Ovary (tissue), 9 donors: ENCODE results near the gene CAMTA1. TPM values are rescaled to one million over a fixed set of nuclear protein-coding genes. Genes with fewer than 3 reads are reported as not detected.
"Not testable (repeated sequence)": the region's sequence is repeated elsewhere in the genome, so short reads cannot be mapped to it uniquely, and the experiment has no call there.

ENCODE experiments used
- DNase-seq, 5 donors: peaks; one replicate each; pipeline ENCODE4 v3.0.0-alpha.2; 2019 to 2020
- H3K27ac ChIP-seq, 2 donors: fragments of 200-600 bp; one replicate each; pipeline versions ENCODE4 v1.5.1 to v1.8.0; 2019 to 2022
- H3K27me3 ChIP-seq: fragments of 200-600 bp; one replicate; pipeline ENCODE4 v1.8.0; 2022
- H3K36me3 ChIP-seq: fragments of 200-600 bp; sonication (generic); one replicate; pipeline ENCODE4 v1.5.1; 2019
- H3K4me1 ChIP-seq: one replicate; pipeline ENCODE4 v1.8.1; 2013; ENCODE audit warnings: mild to moderate bottlenecking, moderate library complexity; ENCODE audit not compliant: insufficient read depth
- H3K4me3 ChIP-seq: fragments of 200-600 bp; sonication (generic); one replicate; pipeline ENCODE4 v1.5.1; 2017
- H3K9me3 ChIP-seq, 2 donors: fragments of 200-600 bp in 1 of 2; sonication (generic) in 1 of 2; one replicate each; pipeline versions ENCODE4 v1.5.1 to v1.8.1; 2013 to 2019; ENCODE audit warnings: mild to moderate bottlenecking in 1 of 2, moderate library complexity in 1 of 2
- CTCF ChIP-seq, 3 donors: fragments of 450-650 bp in 2 of 3; fragments of 200-600 bp in 1 of 3; IDR thresholded peaks; one replicate each; pipeline versions ENCODE4 v1.5.1 to v1.8.0; 2016 to 2022; ENCODE audit warnings: antibody characterized with exemption in 3 of 3, mild to moderate bottlenecking in 1 of 3
- EP300 ChIP-seq: sonication (generic); formaldehyde crosslinking; IDR thresholded peaks from one replicate; pipeline ENCODE4 v1.6.1; 2017; ENCODE audit warnings: antibody characterized with exemption
- POLR2A ChIP-seq: fragments of 450-650 bp; IDR thresholded peaks from one replicate; pipeline ENCODE4 v1.6.1; 2017; ENCODE audit warnings: antibody characterized with exemption, mild to moderate bottlenecking, moderate library complexity
- WGBS, 3 donors: extraction: QIAGEN DNeasy Blood & Tissue Kit in 1 of 3; methylation state at CpG; one replicate each; pipeline versions ENCODE4 v1.1.5 to v1.1.7; 2013 to 2017; 5-methylcytosine and 5-hydroxymethylcytosine counted together
- intact Hi-C, 4 donors: fragments of 100-400 bp; cut with DNase I; formaldehyde crosslinking; loops; one replicate each; pipeline versions ENCODE4 v1.11.0 to v1.15.1; 2022 to 2023
- polyA plus RNA-seq, 2 donors: library from polyadenylated mRNA; stranded (reverse); fragments of 200-250 nt in 1 of 2; fragments of 350-450 nt in 1 of 2; fragmentation: Illumina TruSeq in 1 of 2; extraction: RNeasy Lipid Tissue Mini Kit (QIAGEN cat#74804) in 1 of 2; gene quantifications; one replicate each; pipeline ENCODE4 v1.2.3, GENCODE V29; 2013 to 2014
- total RNA-seq, 7 donors: library from RNA; depleted of rRNA in 2 of 7; stranded (reverse); fragments of >200 nt in 2 of 7; fragmentation: NEBNext Ultra II Directional in 3 of 7; extraction: Animal tissue kit (Norgen Biotek cat#: 25700) in 3 of 7; gene quantifications; one replicate each; pipeline versions ENCODE4 v1.1.0 to v1.2.4, GENCODE V29; 2016 to 2023
- donor health status: DM: no; HTN: no; CAD: no; lungs with moderate emphysema.
- donor health status: DM: no; HTN: no; CAD: no.
- donor health status: Bipolar disorder and iron deficiency.
- donor health status: DM: yes; HTN: yes; CAD: no.
- donor health status: DM: no; HTN: no; CAD: no.
- donor health status: DM: yes; HTN: yes; CAD: no.

Gene CAMTA1
- total and polyA plus RNA-seq, 9 donors, result 51.1 to 150 (median 67.4) TPM

- no peak overlapping the region for H3K4me3 ChIP-seq
- no peak for TF ChIP-seq POLR2A
- TF ChIP-seq CTCF (IDR thresholded peaks at IDR 0.05), result no peak
- TF ChIP-seq EP300, result no peak
- H3K27me3 ChIP-seq, result no peaks in the 10 kb centered on the region
- no peak overlapping the region for H3K27ac ChIP-seq
- no peaks in the 10 kb centered on the region for H3K36me3 ChIP-seq
- H3K9me3 ChIP-seq, result no peaks in the 10 kb centered on the region
- H3K4me1 ChIP-seq, result no peaks in the 10 kb centered on the region
- DNase-seq, result peak in 4 of 5 donors; percentile 1 to 26 (median 10)
- intact Hi-C loops, result no loop called here
- 88 to 91% (median 90%) methylated on average over 8 of the region's 8 CpGs for WGBS, 3 donors
Measured at GRCh38 chr1:7409278-7409677, 624.0 kb downstream of the CAMTA1 start.

- H3K4me1 ChIP-seq, result no peaks in the 10 kb centered on the region
- no peaks in the 10 kb centered on the region for H3K36me3 ChIP-seq
- peak in 3 of 5 donors; percentile 1 to 9 (median 5) for DNase-seq
- no peak overlapping the region for H3K4me3 ChIP-seq
- no peaks in the 10 kb centered on the region for H3K9me3 ChIP-seq
- intact Hi-C loops, result no loop called here
- no peak overlapping the region for H3K27ac ChIP-seq
- WGBS, 3 donors, result 64 to 69% (median 66%) methylated on average over 10 of the region's 10 CpGs
- H3K27me3 ChIP-seq, result no peaks in the 10 kb centered on the region
- TF ChIP-seq EP300 (no peak), POLR2A (no peak), CTCF (IDR thresholded peaks at IDR 0.05) (no peak)
Measured at GRCh38 chr1:7410156-7410555, 624.9 kb downstream of the CAMTA1 start.

DNA sequence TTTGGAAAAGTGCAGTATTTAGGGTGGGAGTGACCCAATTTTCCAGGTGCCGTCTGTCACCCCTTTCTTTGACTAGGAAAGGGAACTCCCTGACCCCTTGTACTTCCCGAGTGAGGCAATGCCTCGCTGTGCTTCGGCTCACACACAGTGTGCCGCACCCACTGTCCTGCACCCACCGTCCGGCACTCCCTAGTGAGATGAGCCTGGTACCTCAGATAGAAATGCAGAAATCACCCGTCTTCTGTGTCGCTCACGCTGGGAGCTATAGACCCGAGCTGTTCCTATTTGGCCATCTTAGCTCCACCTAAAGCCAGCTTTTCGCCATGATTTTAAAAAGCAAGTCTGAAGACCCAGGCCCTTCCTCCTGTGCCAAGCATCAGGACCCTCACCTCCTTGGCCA, 632.4 kb downstream of the CAMTA1 start:
- H3K4me1 ChIP-seq, H3K4me3 ChIP-seq, H3K27me3 ChIP-seq, H3K36me3 ChIP-seq, intact Hi-C loops, H3K9me3 ChIP-seq, H3K27ac ChIP-seq: not testable (repeated sequence)
- 87 to 94% (median 91%) methylated on average over 12 of the region's 12 CpGs for WGBS, 3 donors
- peak in 2 of 5 donors; percentile 3 to 5 for DNase-seq

- intact Hi-C loops, result no loop called here
- peak; percentile 3 to 11 (median 7) for DNase-seq
- Histone ChIP-seq H3K36me3 (no peaks in the 10 kb centered on the region), H3K27me3 (no peaks in the 10 kb centered on the region), H3K4me1 (no peaks in the 10 kb centered on the region), H3K9me3 (no peaks in the 10 kb centered on the region), H3K27ac (no peak overlapping the region), H3K4me3 (no peak overlapping the region)
- 74 to 84% (median 82%) methylated on average over 10 to 11 of the region's 11 CpGs for WGBS, 3 donors
- TF ChIP-seq POLR2A, result no peak
- TF ChIP-seq CTCF (IDR thresholded peaks at IDR 0.05), result no peak
- no peak for TF ChIP-seq EP300
Measured at GRCh38 chr1:7418442-7419080, 633.3 kb downstream of the CAMTA1 start.

GRCh38 chr1:7420098-7420445, 634.8 kb downstream of the CAMTA1 start:
- intact Hi-C loops, result no loop called here
- Histone ChIP-seq H3K27ac (no peak overlapping the region), H3K4me3 (no peak overlapping the region), H3K27me3 (no peaks in the 10 kb centered on the region), H3K4me1 (no peaks in the 10 kb centered on the region), H3K9me3 (no peaks in the 10 kb centered on the region), H3K36me3 (no peaks in the 10 kb centered on the region)
- DNase-seq, result peak; percentile 3 to 9 (median 4)
- 69 to 80% (median 77%) methylated on average over 9 of the region's 9 CpGs for WGBS, 3 donors
- TF ChIP-seq POLR2A (no peak), EP300 (no peak), CTCF (IDR thresholded peaks at IDR 0.05) (no peak)
